LNCAP (cell line): ENCODE results near the gene ZNF184.
A peak's percentile ranks its signal among the peaks of the same experiment; 100 is the strongest.

ENCODE experiments used
- CTCF ChIP-seq: fragments of 450-650 bp; IDR thresholded peaks from 2 replicates; pipeline ENCODE4 v1.5.1; 2017; ENCODE audit warnings: mild to moderate bottlenecking

ZNF184 gene

GRCh38 chr6:27472617-27473400, at the start of gene ZNF184:
Gene ZNF184 (minus strand): TSS chr6:27473105. CDS start chr6:27472294, 811 bp downstream.
- TF ChIP-seq CTCF = no peak

- peak; percentile 71 for TF ChIP-seq CTCF
Measured at GRCh38 chr6:27518881-27519795, 46.2 kb upstream of the ZNF184 start.

- no peak for TF ChIP-seq CTCF
Measured at GRCh38 chr6:27517928-27518787, 45.3 kb upstream of the ZNF184 start.

GRCh38 chr6:27517238-27517637, 44.3 kb upstream of the ZNF184 start:
- TF ChIP-seq CTCF = no peak

GRCh38 chr6:27514906-27515495, 42.1 kb upstream of the ZNF184 start:
- no peak for TF ChIP-seq CTCF

GRCh38 chr6:27512525-27512924, 39.6 kb upstream of the ZNF184 start:
- no peak for TF ChIP-seq CTCF
